Mesendoderm (in vitro differentiated cells): ENCODE results near the gene FLT3.

Experiments used
- DNase-seq: peaks from one replicate; pipeline ENCODE4 v3.0.0; 2013
- H2AK5ac ChIP-seq: 2 replicates; pipeline ENCODE4 v1.6.1; 2013; ENCODE audit warnings: low read length, inconsistent platforms
- H2BK120ac ChIP-seq: 2 replicates; pipeline ENCODE4 v1.6.1; 2013; ENCODE audit warnings: low read depth, mild to moderate bottlenecking, low read length, moderate library complexity, mixed read lengths
- H2BK15ac ChIP-seq: replicated peaks from 2 replicates; pipeline ENCODE4 v1.6.1; 2013; ENCODE audit warnings: low read depth, mild to moderate bottlenecking, moderate library complexity
- H2BK5ac ChIP-seq: 2 replicates; pipeline ENCODE4 v1.6.1; 2013; ENCODE audit warnings: low read length, inconsistent platforms
- H3K18ac ChIP-seq: 2 replicates; pipeline ENCODE4 v1.6.1; 2013; ENCODE audit warnings: mild to moderate bottlenecking, low read length, mixed read lengths
- H3K23ac ChIP-seq: one replicate; pipeline ENCODE4 v1.6.1; 2013; ENCODE audit warnings: low read length
- H3K27ac ChIP-seq: 2 replicates; pipeline ENCODE4 v1.5.1; 2013; ENCODE audit warnings: low read depth, mild to moderate bottlenecking, inconsistent platforms, low read length, moderate library complexity
- H3K27me3 ChIP-seq: 2 replicates; pipeline ENCODE4 v1.6.1; 2013; ENCODE audit warnings: low read length, control low read depth, mild to moderate bottlenecking, inconsistent platforms; ENCODE audit not compliant: insufficient read depth, poor library complexity
- H3K36me3 ChIP-seq: 2 replicates; pipeline ENCODE4 v1.6.1; 2013; ENCODE audit warnings: low read length, inconsistent platforms; ENCODE audit not compliant: control insufficient read depth, insufficient read depth
- H3K4ac ChIP-seq: one replicate; pipeline ENCODE4 v1.6.1; 2013; ENCODE audit warnings: low read depth, mild to moderate bottlenecking, low read length, moderate library complexity
- H3K4me1 ChIP-seq: 2 replicates; pipeline ENCODE4 v1.6.1; 2013; ENCODE audit warnings: low read depth, low read length, inconsistent platforms; ENCODE audit not compliant: control insufficient read depth
- H3K4me2 ChIP-seq: 2 replicates; pipeline ENCODE4 v1.6.1; 2013; ENCODE audit warnings: low read length
- H3K4me3 ChIP-seq: 2 replicates; pipeline ENCODE4 v1.5.1; 2013; ENCODE audit warnings: mild to moderate bottlenecking, low read length
- H3K56ac ChIP-seq: one replicate; pipeline ENCODE4 v1.6.1; 2013; ENCODE audit warnings: low read length
- H3K79me1 ChIP-seq: 2 replicates; pipeline ENCODE4 v1.6.1; 2013; ENCODE audit warnings: low read length, inconsistent platforms
- H3K79me2 ChIP-seq: 2 replicates; pipeline ENCODE4 v1.6.1; 2013; ENCODE audit warnings: mild to moderate bottlenecking, low read length; ENCODE audit not compliant: control insufficient read depth, insufficient read depth
- H3K9ac ChIP-seq: 2 replicates; pipeline ENCODE4 v1.6.1; 2013; ENCODE audit warnings: low read length, inconsistent platforms
- H4K5ac ChIP-seq: one replicate; pipeline ENCODE4 v1.6.1; 2013; ENCODE audit warnings: low read length
- H4K8ac ChIP-seq: one replicate; pipeline ENCODE4 v1.6.1; 2013; ENCODE audit warnings: low read depth, mild to moderate bottlenecking, control low read depth, low read length, moderate library complexity
- WGBS: extraction: QIAGEN DNeasy Blood & Tissue Kit; methylation state at CpG from one replicate; pipeline ENCODE4 v1.1.7; 2013; ENCODE audit warnings: low lambda C conversion rate, missing lambda C conversion rate; ENCODE audit not compliant: insufficient coverage; ENCODE audit errors: extremely low coverage; 5-methylcytosine and 5-hydroxymethylcytosine counted together

The FLT3 gene

DNA sequence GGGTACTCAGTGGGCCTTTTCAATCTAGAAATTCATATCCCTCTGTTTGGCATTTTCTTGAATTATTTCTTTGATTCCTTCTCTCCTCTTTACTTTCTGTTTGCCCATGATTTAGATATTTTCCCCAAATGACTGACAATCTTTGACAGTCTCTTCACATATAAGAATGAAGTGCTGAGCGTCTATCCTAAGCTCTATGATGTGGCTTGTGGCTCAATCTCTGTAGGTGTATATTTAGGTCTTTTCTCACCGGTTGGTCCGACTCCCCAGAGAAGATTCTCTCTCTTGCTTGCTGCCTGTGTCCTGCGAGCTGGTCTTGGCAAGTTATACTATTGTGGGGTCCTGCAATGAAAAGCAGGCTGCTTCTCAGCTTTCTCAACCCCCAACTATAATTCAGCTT, 29.0 kb downstream of the FLT3 start:
- Histone ChIP-seq H2BK5ac (no peak overlapping the region), H3K4ac (no peak overlapping the region), H2BK120ac (no peak overlapping the region), H3K4me3 (no peak overlapping the region), H3K79me2 (no peaks in the 10 kb centered on the region), H3K27ac (no peak overlapping the region), H3K4me2 (no peak overlapping the region), H3K9ac (no peak overlapping the region), H3K23ac (no peak overlapping the region), H4K5ac (no peak overlapping the region), H3K79me1 (no peaks in the 10 kb centered on the region), H3K56ac (no peak overlapping the region), H3K27me3 (no peaks in the 10 kb centered on the region), H3K18ac (no peak overlapping the region), H3K4me1 (no peaks in the 10 kb centered on the region), H2AK5ac (no peak overlapping the region), H3K36me3 (no peaks in the 10 kb centered on the region), H2BK15ac (no peak overlapping the region), H4K8ac (no peak overlapping the region)
- no peak for DNase-seq
- WGBS: no CpG with 5 or more reads among the region's 4 CpGs

DNA sequence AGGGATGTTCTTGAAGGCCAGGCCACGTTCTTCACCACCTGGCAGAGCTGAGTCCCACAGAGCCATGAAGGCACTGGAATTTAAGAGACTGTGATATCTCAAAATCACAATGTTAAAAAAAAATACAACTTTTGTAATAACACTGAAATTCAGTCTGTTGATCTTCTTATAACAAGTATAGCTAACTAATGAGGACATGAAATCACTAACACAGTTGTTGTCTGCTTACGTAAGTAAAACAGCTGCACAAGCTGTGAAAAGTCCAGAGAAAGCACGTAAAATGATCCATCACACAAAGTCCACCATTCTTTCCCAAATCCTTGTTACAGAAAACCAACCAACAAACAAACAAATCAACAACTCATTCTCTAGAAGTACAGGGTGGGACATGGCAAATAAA, 32.9 kb downstream of the FLT3 start:
- H3K27me3 ChIP-seq: no peaks in the 10 kb centered on the region
- no peaks in the 10 kb centered on the region for H3K79me2 ChIP-seq

GRCh38 chr13:28058866-28059613, 41.3 kb downstream of the FLT3 start:
- WGBS: no CpG with 5 or more reads among the region's 13 CpGs
- no peak overlapping the region for H3K4me2 ChIP-seq
- no peak overlapping the region for H3K18ac ChIP-seq
- H4K8ac ChIP-seq: no peak overlapping the region
- no peak overlapping the region for H3K56ac ChIP-seq
- DNase-seq: peak; percentile 72
- no peak overlapping the region for H3K4me3 ChIP-seq
- H3K4ac ChIP-seq: no peak overlapping the region
- no peak overlapping the region for H2BK15ac ChIP-seq
- H4K5ac ChIP-seq: no peak overlapping the region
- H3K23ac ChIP-seq: no peak overlapping the region
- no peak overlapping the region for H2BK120ac ChIP-seq
- no peaks in the 10 kb centered on the region for H3K79me1 ChIP-seq
- H3K79me2 ChIP-seq: no peaks in the 10 kb centered on the region
- H3K27me3 ChIP-seq: no peaks in the 10 kb centered on the region
- H3K9ac ChIP-seq: no peak overlapping the region
- H2BK5ac ChIP-seq: no peak overlapping the region
- no peak overlapping the region for H2AK5ac ChIP-seq
- no peaks in the 10 kb centered on the region for H3K4me1 ChIP-seq
- H3K36me3 ChIP-seq: no peaks in the 10 kb centered on the region
- H3K27ac ChIP-seq: no peak overlapping the region

More for the DNA sequence above, 32.9 kb downstream of the FLT3 start:
- Histone ChIP-seq H3K18ac (no peak overlapping the region), H3K4me3 (no peak overlapping the region), H4K8ac (no peak overlapping the region), H2AK5ac (no peak overlapping the region), H3K4me1 (no peaks in the 10 kb centered on the region), H3K27ac (no peak overlapping the region), H3K23ac (no peak overlapping the region), H3K36me3 (no peaks in the 10 kb centered on the region), H4K5ac (no peak overlapping the region), H3K4me2 (no peak overlapping the region), H3K4ac (no peak overlapping the region), H2BK120ac (no peak overlapping the region), H3K56ac (no peak overlapping the region), H3K9ac (no peak overlapping the region), H3K79me1 (no peaks in the 10 kb centered on the region), H2BK15ac (no peak overlapping the region), H2BK5ac (no peak overlapping the region)
- no peak for DNase-seq
- WGBS: no CpG with 5 or more reads among the region's 3 CpGs

GRCh38 chr13:28056970-28057712, 43.2 kb downstream of the FLT3 start:
- no peak for DNase-seq
- no CpG with 5 or more reads among the region's 13 CpGs for WGBS
- Histone ChIP-seq H3K23ac (no peak overlapping the region), H3K27me3 (no peaks in the 10 kb centered on the region), H3K36me3 (no peaks in the 10 kb centered on the region), H3K4me1 (no peaks in the 10 kb centered on the region), H3K4me3 (no peak overlapping the region), H3K18ac (no peak overlapping the region), H3K79me1 (no peaks in the 10 kb centered on the region), H3K9ac (no peak overlapping the region), H3K4me2 (no peak overlapping the region), H3K4ac (no peak overlapping the region), H2AK5ac (no peak overlapping the region), H4K5ac (no peak overlapping the region), H3K56ac (no peak overlapping the region), H2BK5ac (no peak overlapping the region), H2BK120ac (no peak overlapping the region), H4K8ac (no peak overlapping the region), H3K79me2 (no peaks in the 10 kb centered on the region), H2BK15ac (no peak overlapping the region), H3K27ac (no peak overlapping the region)

DNA sequence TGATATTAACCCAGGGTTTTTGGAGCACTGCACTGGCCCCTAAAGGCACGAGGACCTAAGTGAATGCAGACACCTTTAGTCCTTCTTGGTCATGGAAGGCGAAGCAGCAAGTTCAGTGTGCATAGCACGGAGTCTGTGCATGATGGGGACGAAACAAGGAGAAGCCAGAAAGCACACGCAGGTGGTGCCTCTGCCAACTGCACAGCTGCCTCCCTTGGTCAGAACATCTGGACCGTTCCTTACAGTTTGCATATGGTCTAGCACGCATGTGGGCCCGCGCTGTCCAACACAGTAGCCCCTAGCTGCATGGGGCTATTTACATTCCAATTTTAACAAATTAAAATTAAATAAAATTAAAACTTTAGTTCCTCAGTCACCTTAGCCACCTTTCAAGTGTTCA, 44.0 kb downstream of the FLT3 start:
- DNase-seq: no peak
- Histone ChIP-seq H3K36me3 (no peaks in the 10 kb centered on the region), H3K18ac (no peak overlapping the region), H2BK120ac (no peak overlapping the region), H3K27me3 (no peaks in the 10 kb centered on the region), H3K4me3 (no peak overlapping the region), H3K79me1 (no peaks in the 10 kb centered on the region), H3K27ac (no peak overlapping the region), H3K56ac (no peak overlapping the region), H3K4me2 (no peak overlapping the region), H3K9ac (no peak overlapping the region), H2AK5ac (no peak overlapping the region), H3K23ac (no peak overlapping the region), H3K79me2 (no peaks in the 10 kb centered on the region), H2BK5ac (no peak overlapping the region), H4K5ac (no peak overlapping the region), H2BK15ac (no peak overlapping the region), H3K4me1 (no peaks in the 10 kb centered on the region), H4K8ac (no peak overlapping the region), H3K4ac (no peak overlapping the region)
- WGBS: no CpG with 5 or more reads among the region's 9 CpGs
